HG03457 (cell line): ENCODE results near the gene LUZP2.

Experiments used
- ATAC-seq: cut with Tn5 transposase; IDR thresholded peaks from one replicate; pipeline ENCODE4 v1.9.1; 2021; ENCODE audit warnings: moderate number of reproducible peaks; ENCODE audit not compliant: unreplicated experiment

LUZP2 gene

DNA sequence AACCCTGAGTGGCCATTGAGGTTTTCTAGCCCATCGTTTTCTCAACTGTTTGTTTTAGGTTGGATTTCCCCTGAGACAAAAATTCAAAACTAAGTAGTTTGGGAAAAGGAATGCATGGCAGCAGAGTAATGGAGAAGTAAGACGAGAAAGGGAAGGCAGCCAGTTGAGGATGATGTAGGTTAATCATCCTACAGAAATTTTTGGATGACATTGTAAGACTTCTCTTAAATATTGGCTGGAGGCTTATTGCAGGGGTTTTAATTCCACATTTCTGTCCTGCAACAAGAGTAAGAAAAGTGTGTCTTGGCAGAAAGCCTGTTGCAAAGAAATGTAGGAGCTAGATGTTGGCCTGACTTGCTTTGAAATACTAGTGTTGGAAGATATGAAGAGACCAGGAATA lies 308.8 kb downstream of the LUZP2 start:
- ATAC-seq, result no peak

DNA sequence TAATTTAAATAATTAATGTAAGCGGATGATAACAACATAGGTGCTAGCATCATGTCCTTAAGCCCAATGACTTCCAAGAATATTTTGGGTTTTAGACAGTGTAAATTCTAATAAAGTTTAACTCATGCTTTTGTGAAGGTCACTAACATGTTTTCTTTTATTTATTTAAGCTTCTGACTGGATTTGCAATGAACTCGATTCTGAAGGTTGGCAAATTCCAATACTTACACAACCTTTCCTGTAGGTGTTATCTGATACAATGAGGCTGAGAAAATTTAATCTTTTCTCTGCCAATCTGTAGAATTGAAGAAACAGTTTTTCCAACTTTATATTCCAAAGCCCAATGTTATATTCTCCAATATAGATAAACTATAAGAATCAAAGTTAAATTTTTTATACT lies 311.3 kb downstream of the LUZP2 start:
- no peak for ATAC-seq

- no peak for ATAC-seq
Measured at GRCh38 chr11:24819006-24819405, 322.2 kb downstream of the LUZP2 start.

DNA sequence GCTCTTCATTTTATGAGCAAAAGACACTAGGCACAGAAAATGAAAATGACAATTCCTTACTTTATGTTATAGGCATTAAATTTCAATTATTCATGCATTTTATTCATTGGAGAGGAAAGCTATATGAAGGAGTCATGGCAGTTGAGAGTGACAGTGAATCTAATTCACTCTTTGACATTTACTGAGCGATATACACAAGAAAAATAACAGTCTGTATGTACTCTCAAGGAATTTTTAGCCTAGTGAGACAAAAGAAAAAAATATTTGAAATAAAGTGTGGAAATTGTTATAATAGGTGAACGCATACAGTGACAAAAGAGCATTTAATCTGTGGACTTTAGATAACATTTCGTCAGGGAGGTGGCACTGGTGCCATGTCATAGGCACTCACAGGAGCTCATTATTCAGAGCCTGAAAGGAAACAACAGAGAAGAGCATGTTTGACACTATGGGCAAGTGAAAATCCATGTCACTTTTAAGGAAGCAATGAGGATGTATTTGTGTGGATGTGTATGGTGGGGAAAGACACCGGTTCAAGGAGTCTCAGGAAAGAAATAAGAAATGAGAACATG lies 323.1 kb downstream of the LUZP2 start:
- ATAC-seq, result no peak

DNA sequence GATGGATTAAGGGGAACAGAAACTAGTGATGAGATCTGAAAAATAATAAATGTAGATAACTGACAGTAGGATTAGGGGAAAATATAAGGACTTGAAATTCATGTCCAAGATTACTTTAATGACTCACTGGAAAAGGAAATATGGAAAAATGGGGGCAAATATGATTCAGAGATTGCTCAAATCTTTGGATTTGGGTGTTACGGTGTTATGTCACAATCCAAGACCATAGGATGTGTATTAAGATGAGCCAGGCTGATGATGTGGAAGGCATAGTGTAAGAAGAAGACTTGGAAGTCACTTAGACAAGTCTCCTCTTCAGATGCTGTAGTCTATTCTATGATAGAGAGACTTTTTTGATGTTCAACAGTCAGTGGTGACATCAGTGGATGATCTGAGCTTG lies 323.7 kb downstream of the LUZP2 start:
- ATAC-seq, result no peak

DNA sequence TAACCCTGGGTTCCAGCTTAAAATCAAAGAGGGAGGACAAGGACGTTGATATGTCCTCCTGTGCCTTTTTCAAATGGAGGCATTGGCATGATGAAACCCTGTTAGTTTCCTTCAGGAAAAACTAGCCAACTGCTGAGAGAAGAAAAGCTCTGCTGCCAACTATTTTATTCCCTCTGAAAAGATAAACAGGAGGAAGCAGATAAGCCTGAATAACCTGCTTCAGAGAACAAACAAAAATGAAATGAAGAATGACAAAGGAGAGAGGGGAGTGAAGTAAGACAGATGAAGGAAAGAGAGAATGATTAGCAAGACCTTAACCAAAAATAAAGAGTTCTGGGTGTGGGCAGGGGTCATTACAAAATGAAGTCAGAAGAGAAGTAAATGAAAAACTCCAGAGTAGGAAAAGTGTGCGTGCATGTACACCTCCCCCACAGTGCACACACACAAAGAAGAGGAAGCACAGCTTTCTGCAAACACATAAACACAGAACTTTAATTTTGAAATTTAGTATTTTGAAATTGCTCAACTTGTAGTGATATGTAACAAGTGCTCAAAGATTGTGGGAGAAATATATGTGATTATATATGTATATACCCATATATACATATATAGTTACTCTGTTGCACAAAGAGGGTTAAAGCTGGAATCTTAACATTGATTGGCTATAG lies 332.2 kb downstream of the LUZP2 start:
- no peak for ATAC-seq

DNA sequence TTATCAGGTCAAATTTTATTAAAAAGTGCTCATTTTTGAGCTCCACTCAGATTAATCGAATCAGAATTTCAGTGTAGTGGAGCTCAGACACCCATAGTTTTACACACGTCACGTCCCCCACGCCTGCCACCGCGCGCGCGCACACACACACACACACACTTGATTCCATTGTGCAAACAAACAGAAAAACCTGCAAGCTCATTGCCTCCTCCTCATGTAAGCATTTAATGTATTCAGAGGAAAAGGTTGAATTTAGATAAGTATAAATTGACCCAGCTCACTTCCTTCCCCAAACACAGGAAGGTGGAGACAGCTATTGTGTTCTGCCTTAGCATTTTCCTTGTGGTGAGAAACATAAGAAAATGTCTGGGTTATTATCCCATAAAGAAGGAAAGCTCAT lies 336.7 kb downstream of the LUZP2 start:
- ATAC-seq, result no peak

DNA sequence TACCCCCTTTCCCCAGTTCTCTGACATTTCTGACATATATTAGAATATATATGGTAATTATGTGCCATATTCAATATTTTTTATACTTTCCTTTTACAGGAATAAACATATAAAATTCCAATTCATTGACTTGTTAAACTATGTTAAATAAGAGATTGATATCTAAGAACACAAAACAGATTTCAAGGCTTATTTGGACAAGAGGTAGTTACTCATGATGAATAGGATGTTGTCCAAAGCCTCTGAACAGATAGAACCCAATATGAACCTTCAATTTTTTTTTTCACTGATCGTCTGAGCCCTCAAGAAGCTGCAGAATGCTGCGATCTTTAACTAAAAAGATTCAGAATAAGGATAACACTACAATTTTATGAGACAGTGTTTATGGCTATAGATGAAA lies 340.3 kb downstream of the LUZP2 start:
- ATAC-seq, result no peak

- ATAC-seq, result no peak
Measured at GRCh38 chr11:24842308-24842707, 345.5 kb downstream of the LUZP2 start.

- ATAC-seq, result no peak
Measured at GRCh38 chr11:24844406-24844805, 347.6 kb downstream of the LUZP2 start.

- no peak for ATAC-seq
Measured at GRCh38 chr11:24848857-24849256, 352.0 kb downstream of the LUZP2 start.

DNA sequence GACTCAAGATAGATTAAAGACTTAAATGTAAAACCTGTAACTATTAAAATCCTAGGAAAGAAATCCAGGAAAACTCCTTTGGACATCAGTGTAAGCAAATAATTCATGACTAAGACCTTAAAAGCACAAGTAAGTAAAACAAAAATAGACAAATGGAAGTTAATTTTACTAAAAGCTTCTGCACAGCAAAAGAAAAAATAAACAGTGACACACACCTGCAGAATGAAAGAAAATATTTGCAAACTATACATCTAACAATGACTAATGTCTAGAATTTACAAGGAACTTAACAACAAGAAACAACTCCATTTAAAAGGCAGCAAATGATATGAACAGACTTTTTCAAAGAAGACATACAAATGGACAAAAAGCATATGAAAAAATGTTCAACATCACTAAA lies 359.1 kb downstream of the LUZP2 start:
- ATAC-seq, result no peak

- ATAC-seq, result no peak
Measured at GRCh38 chr11:24859801-24860300, 363.0 kb downstream of the LUZP2 start.

DNA sequence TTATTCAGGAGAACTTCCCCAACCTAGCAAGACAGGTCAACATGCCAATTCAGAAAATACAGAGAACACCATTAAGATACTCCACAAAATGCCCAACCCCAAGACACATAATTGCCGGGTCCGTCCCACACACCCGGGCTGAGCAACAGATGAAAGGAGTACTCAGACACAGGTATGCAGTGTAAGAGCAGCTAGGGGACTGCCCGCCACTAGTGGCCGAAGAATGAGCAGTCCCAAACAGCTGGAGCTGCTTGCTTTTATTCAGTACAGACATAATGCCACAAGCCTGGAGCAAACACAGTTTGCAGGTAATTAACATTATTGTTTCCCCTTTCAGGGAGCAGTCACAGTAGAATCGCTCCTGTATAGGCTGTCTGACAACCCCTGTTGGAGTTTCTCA lies 364.6 kb downstream of the LUZP2 start:
- no peak for ATAC-seq

GRCh38 chr11:24866743-24867142 lies 369.9 kb downstream of the LUZP2 start:
- ATAC-seq, result no peak

DNA sequence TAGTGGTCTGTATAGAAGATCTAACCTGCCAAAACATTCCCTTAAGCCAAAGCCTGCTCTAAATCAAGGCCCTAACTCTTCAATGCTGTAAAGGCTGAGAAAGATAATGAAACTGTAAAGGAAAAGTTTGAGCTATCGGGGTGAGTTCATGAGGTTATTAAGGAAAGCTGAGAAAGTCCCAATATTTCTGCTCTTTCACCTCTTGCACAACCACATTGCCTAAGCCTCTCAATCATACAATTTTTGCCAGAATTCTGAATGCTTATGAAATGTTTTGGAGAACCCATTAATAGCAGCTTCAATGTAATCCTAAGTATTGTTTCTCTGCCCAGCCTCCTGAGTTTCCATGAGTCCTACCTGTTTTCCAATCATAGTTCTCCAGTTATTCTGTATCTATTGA lies 373.2 kb downstream of the LUZP2 start:
- ATAC-seq, result no peak

DNA sequence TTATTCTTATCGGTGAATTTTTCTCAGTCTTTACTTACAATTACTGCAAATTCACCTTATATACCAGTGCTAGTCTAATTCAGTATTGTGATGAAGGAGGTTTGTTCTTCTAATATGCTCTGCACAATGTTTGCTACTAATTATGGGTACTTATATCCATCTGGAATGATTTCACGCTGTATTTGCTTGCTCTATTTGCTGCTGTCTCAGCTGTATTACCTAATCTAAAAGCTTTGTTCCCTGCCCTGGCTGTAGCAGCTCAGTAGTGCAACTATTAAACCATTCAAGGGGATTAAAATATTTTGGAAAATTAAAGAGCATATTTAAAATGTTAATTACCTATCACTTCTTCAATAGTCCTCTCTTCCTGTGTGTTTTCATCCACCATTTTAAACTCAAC lies 375.3 kb downstream of the LUZP2 start:
- ATAC-seq, result no peak

DNA sequence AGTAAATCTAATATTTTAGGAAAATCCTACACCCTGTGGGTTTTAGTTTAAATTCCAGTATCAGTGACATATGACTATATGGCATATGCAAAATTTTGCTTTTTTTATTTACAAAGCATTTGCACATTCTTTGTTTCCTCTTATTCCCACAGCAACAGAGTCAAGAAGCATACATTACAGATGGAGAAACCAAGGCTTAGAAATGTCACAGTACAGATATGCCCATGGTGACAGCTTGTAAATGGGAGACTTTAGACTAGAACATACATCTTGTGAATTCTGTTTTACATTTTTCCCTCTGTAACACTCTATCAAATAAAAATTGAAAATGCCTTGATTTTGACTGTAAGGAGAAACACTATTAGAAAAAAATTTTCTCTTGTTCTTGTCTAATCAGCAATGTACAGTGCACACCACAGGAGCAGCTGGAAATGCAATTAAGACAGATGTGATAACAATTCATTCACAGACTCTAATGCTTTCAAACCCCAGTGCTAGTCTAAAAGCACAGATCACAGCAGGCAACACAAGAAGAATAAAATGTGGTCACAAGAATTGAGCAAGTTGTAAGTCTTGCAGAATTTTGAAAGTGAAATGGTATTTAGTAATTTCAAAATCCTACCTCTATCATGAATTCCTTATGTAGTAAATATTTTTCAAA lies 375.9 kb downstream of the LUZP2 start:
- no peak for ATAC-seq

DNA sequence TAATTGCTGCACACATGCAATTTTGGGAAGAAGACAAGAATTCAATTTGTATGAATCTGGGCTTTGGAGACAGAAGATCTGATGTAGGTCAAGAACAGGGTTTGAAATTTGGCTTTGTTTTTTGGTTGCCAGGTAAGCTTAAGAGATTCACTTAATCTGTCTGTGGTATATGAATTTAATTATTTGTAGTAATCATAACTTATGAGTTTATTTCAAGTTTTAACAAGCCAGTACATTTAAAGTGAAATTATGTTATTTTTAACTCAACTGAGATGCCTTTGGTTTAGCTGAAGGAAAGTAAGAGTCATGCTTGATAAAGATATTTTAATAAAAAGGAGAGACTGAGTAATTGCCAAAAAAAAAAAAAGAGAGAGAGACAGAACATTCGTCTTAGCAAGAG lies 384.1 kb downstream of the LUZP2 start:
- no peak for ATAC-seq

DNA sequence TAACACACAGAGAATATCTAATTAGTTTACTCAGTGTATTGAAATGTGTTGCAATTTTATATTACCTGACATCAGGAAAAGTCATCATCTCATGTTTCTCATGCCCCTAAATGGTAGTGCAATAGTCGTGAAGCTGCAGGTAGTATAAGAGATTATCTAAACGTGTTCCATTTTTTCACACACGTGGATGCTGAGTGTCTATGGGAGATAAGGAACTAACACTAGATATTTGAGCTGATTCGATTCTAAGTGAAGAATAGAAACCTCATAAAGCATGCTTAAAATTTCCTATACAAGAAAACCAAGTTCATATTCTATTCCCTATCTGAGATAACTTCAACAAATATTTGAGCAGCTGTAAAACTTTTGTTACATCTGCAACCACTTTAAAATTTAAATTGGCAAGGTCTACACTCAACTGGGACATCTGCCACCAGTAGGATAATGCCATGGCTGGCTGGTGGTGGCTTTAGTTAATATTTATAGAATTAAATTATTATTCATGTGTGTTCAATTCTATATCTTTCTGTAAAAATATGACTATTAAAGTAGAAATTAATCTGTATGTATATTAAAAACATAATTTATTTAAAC lies 388.8 kb downstream of the LUZP2 start:
- ATAC-seq, result no peak

DNA sequence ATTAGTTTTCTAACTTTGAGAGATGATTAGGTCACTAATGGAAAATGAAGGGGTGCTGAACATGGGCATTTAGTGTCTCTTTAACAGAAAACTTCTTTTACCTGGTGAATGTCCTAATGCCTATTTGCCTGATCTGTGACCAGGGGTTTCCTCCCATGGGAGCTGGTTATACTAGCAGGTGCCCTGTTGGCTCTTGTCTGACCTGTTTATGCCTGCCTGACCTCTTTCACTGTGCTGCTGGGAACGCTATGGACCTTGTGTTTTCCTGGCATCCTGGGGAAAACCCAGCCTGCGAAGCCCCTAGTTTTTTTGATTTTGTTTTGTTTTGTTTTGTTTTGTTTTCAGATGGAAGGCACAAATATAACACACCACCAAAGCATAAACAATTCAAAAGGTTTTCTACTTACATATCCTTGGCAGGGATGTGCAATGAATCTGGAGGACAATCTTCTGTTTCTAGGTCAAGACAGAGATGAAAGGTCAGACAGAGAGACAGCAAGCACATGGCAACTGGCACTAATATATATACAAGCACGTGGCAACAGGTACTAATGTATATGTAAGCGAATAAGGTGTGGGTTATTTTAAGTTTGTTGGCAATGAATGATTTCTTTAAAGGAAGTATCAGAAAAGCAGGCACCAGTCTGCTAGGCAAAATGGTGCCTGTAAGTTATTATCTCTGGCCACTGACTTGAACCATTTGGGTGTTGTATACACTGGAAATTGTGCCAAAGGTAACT lies 390.2 kb downstream of the LUZP2 start:
- ATAC-seq, result no peak
